ENCODE measurements around the gene CCDC171. TPM values are rescaled to one million over a fixed set of nuclear protein-coding genes. Genes with fewer than 3 reads are reported as not detected.
"Not testable (repeated sequence)": the region's sequence is repeated elsewhere in the genome, so short reads cannot be mapped to it uniquely, and the experiment has no call there.

CCDC171 gene
- total RNA-seq: under 1 TPM; 0.63 to 0.73 (median 0.71) TPM

DNA sequence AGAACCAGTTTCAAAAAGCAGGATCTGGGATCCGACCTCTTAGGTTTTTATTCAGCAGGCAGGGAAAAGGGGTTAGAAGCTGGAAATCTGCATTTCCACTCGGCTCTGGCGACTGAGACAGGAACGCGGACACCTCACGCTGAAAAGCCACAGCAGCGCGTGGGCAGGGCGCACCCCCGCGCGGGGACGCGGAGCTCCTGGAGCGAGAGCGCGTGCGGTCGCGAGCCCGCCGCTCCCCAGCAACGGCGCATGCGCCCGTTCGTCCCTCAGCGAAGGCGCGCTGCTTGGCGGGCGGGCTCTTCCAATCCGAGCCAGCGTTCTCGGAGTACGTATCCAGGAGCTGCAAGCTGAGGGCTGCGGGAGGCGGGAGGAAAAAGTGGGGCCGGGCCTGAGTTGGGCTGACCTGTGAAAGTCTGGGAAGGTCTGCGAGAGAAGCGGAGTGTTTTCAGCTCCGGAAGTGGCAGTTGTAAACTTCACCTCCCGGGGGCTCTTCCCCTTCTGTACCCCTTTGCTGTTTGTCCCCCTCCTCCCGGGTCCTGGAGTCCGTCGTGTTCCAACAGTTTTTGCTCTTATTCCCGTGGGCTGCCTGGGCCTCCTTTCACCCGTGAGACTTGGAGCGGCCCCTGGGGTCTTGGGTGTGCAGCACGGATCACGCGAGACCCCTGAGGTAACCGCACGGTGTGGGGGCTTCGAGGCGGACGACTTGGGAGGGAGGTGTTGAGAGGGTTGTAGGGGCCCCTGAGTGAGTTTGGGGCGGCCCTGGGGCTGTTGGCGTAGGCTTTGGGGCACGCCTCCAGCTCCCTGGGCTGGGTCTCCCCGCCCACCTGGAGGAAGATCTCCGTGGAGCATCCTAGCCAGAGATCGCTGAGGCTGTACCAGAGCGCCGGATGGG is at the start of gene CCDC171:
Gene CCDC171, plus strand, starts transcription at position 408 of the 892 bp plus-strand sequence. CDS start 11,046 bp downstream, outside the sequence.
- DNase-seq (peak; percentile 82), ATAC-seq (peak; percentile 92 to 94)
- H3K9me3 Mint-ChIP-seq: no peaks in the 10 kb centered on the region
- no peaks in the 10 kb centered on the region for H3K36me3 Mint-ChIP-seq (ENCODE audit: insufficient read depth)
- peak within 1 kb of the TSS; percentile 89 for H3K4me3 Mint-ChIP-seq
- H3K4me1 Mint-ChIP-seq (ENCODE audit: low read depth): peaks cover 9% of the 10 kb centered on the region
- H3K27me3 Mint-ChIP-seq (ENCODE audit: low read depth): no peaks in the 10 kb centered on the region

DNA sequence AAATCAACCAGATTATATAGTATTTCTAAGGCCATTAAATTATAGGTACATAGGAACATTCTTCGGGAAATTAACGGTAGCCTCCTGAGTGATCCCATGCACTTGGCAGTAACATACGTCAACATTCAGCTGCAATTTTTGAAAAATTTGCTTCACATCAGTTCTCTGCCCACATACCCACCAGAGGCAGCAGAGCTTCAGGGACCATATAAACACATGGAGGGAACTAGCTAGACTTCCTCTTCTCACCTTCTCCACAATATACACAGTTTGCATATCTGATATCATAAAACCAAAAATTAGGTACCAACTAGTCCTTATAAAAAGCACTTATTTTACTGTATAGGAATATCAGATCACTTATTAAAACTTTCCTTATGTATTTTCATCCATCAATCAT is 46.9 kb upstream of the CCDC171 start:
- no peaks in the 10 kb centered on the region for H3K9me3 Mint-ChIP-seq
- H3K4me1 Mint-ChIP-seq (ENCODE audit: low read depth): peaks cover 58% of the 10 kb centered on the region
- peaks cover 33% of the 10 kb centered on the region for H3K36me3 Mint-ChIP-seq (ENCODE audit: insufficient read depth)
- no peaks in the 10 kb centered on the region for H3K27me3 Mint-ChIP-seq (ENCODE audit: low read depth)
- ATAC-seq (no peak), DNase-seq (no peak)
- no peak overlapping the region for H3K4me3 Mint-ChIP-seq

DNA sequence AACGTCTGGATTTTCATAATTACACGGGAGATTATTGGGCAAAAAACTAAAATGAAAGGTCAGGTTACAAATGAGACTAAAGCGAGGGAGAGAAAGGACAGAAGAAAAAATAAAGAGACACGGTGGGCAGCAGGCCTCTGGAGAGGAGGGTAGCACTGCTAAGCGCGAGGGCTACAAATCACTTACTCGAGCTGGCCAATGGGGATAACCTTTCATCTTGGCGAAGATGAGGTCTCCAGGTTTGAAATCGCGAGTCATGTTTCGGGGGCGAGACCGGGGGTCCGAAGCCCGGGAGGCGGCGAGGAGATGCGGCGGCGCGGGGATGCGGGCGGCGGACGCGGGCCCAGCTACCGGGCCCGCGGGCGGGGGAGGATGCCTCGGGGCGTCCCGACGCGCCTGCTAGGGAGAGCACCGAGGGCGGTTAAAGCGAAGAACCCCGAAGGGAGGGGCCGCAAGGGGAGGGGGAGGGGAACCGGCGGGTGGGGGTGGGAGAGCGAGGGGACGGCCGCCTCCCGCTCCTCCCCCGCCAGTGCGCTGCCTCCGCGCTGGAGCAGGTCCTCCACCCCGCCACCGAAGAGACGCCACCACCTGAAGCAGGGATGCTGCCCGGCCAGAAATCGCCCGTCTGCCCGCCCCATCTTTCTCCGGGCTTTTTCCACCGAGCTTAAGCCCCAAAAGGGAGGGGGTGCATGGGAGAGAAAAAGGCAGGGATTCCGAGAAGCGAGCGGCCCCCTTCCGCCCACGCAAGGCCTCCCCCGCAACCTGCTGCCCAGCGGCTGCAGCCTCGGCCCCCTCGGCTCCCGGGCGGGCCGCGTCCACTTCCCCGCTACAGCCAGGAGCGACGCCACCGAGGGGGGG is 42.7 kb upstream of the CCDC171 start:
- peak; percentile 58 to 61 for ATAC-seq
- no peaks in the 10 kb centered on the region for H3K9me3 Mint-ChIP-seq
- H3K27me3 Mint-ChIP-seq (ENCODE audit: low read depth): no peaks in the 10 kb centered on the region
- peak; percentile 59 for DNase-seq
- peak overlapping the region; percentile 91 for H3K4me3 Mint-ChIP-seq
- H3K4me1 Mint-ChIP-seq (ENCODE audit: low read depth): peaks cover 54% of the 10 kb centered on the region
- peaks cover 16% of the 10 kb centered on the region for H3K36me3 Mint-ChIP-seq (ENCODE audit: insufficient read depth)

DNA sequence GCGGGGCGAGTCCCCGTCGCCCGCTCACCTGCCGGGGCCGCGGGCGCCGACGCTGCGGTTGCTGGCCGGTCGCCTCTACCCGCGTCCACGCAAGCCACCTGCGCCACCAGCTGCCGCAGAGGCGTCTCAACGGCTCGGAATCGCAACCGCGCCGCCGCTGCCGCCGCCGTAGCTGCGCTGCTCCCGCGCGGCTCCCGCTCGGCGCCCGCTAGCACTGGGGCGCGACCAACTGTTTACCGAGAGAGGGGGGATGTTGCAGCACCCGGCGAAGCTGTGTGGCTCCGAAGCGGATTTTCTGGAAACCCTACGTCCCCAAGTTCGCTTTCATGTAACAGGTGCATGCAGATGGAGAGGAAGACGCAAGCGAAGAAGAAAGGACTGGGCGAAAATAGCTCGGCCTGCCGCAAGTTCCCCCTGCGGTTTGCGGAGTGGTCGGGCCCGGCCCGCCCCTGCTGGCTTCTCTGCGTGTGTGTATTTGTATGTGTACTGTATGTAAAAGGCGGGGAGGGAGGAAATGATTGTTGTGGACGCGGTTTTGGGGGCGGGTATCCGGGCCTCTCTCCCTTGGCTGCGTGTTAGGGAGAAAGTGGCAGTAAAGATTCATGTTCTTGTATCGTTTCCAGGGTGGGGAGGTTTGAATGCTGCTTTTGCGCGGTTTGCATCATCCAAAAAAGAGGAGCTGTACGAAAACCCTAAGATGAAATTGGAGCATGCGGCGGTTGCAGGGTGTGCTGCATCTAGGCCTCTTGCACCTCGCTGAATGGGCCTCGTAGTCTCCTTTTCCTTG is 41.9 kb upstream of the CCDC171 start, which contains the start of gene PSIP1:
Gene PSIP1, minus strand, starts transcription at position 182 of the 787 bp plus-strand sequence. CDS start 782 bp downstream, outside the sequence.
- Mint-ChIP-seq H3K27me3 (ENCODE audit: low read depth) (no peaks in the 10 kb centered on the region), H3K4me1 (ENCODE audit: low read depth) (peaks cover 49% of the 10 kb centered on the region), H3K4me3 (peak within 1 kb of the TSS; percentile 91), H3K36me3 (ENCODE audit: insufficient read depth) (peaks cover 13% of the 10 kb centered on the region), H3K9me3 (no peaks in the 10 kb centered on the region)
- peak; percentile 84 to 86 for ATAC-seq
- DNase-seq: peak; percentile 75

DNA sequence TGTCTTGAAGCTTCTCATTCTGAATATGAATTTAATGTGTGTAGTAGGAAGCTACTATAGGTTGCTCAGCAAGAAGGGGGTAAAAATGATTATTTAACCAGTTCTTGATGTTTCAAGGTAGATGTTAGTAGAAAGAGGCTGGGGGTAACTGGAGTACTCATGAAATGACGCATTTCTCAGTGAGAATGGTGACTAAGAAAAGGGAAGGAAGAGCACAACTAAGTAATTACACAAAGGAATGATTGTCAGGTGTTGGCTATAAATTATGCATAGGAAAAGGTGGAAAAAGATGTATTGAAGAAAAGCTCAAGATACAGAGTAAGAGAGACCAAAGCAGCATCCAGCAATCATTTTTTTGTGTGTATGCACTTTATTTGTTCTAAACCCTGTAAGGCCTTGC is 40.6 kb upstream of the CCDC171 start:
- H3K4me1 Mint-ChIP-seq (ENCODE audit: low read depth): peaks cover 39% of the 10 kb centered on the region
- H3K9me3 Mint-ChIP-seq: no peaks in the 10 kb centered on the region
- no peak for DNase-seq
- H3K4me3 Mint-ChIP-seq: peak overlapping the region; percentile 17
- H3K36me3 Mint-ChIP-seq (ENCODE audit: insufficient read depth): peaks cover 5% of the 10 kb centered on the region
- H3K27me3 Mint-ChIP-seq (ENCODE audit: low read depth): no peaks in the 10 kb centered on the region
- no peak for ATAC-seq

DNA sequence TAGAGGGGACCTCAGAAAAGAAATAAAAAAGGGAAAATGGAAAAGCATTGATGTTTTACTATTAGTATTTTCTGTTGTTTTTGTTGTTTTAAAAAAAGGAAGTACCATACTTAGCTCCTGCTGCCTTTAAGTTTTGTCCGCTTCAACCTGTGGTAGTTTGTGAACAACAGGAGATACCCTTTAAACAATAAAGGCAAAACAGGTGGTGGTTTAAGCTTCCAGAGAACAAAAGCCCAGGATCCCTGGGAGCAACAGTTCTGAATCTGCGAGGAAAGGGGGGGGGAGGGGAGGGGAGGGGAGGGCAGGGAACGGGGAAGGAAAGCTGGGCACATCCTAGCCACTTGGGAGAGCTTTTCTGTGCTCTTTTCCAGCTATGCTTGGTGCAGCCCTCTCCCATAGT is 40.0 kb upstream of the CCDC171 start:
- H3K9me3 Mint-ChIP-seq: no peaks in the 10 kb centered on the region
- H3K4me1 Mint-ChIP-seq (ENCODE audit: low read depth): peaks cover 35% of the 10 kb centered on the region
- DNase-seq (no peak), ATAC-seq (no peak)
- H3K36me3 Mint-ChIP-seq (ENCODE audit: insufficient read depth): peaks cover 5% of the 10 kb centered on the region
- H3K27me3 Mint-ChIP-seq (ENCODE audit: low read depth): no peaks in the 10 kb centered on the region
- H3K4me3 Mint-ChIP-seq: no peak overlapping the region

DNA sequence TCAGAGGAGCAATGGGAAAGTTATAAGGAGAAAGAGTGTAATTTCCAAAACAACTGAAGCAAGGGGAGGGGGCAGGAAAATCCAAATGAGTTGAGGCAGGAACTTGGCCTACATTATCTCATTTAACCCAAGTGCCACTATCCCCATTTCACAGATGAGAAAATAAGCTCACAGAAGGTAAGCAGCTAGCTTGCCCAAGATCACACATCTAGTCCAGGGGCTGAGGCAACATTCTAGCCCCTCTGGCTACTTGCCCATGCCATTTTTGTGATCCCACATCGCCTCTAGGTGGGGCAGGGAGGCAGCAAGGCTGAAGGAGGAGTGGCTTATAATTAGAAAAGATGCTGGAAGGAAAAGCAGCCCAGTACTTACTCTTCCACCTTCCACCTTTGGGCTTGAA is 39.5 kb upstream of the CCDC171 start:
- H3K4me3 Mint-ChIP-seq: no peak overlapping the region
- DNase-seq: no peak
- no peak for ATAC-seq
- H3K36me3 Mint-ChIP-seq (ENCODE audit: insufficient read depth): peaks cover 5% of the 10 kb centered on the region
- no peaks in the 10 kb centered on the region for H3K27me3 Mint-ChIP-seq (ENCODE audit: low read depth)
- peaks cover 31% of the 10 kb centered on the region for H3K4me1 Mint-ChIP-seq (ENCODE audit: low read depth)
- no peaks in the 10 kb centered on the region for H3K9me3 Mint-ChIP-seq

DNA sequence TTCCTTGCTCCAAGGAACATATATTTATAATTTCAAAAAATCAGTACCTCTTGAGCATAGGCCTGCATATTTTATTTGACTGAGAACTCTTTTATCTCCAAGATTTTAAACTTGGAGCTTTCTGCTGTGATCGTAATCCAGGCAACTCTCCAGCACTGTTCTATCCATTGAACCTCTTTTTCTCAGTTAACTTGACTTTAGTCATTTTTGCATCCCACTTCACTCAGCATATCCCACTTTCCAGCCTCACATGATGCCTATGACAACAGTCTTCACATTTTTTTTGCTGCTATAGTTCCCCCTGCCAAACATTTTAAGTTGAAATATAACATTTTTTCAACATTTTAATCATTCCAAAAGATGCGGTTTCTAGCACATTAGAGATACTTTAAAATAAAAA is 33.0 kb upstream of the CCDC171 start:
- H3K4me1 Mint-ChIP-seq (ENCODE audit: low read depth): no peaks in the 10 kb centered on the region
- DNase-seq (no peak), ATAC-seq (no peak)
- H3K27me3 Mint-ChIP-seq (ENCODE audit: low read depth): peaks cover 2% of the 10 kb centered on the region
- no peaks in the 10 kb centered on the region for H3K36me3 Mint-ChIP-seq (ENCODE audit: insufficient read depth)
- H3K9me3 Mint-ChIP-seq: no peaks in the 10 kb centered on the region
- H3K4me3 Mint-ChIP-seq: no peak overlapping the region

DNA sequence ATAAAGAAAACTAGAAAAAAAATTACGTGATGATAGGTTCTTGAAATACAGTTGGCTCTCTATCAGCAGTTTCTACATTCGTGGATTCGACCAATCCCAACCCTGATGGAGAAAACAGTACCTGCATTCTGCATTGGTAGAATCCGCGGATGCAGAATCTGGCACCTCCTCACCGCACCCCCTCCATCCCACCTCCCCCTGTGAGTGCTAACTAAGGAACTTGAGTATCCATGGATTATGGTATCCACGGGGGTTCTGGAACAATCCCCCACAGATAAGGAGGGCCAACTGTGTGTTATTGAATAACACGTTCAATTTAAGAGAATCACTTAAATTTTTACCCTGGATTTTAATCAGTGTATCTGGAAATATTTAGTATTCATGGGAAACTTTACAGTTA is 31.6 kb upstream of the CCDC171 start:
- Mint-ChIP-seq H3K4me3 (no peak overlapping the region), H3K9me3 (no peaks in the 10 kb centered on the region), H3K27me3 (ENCODE audit: low read depth) (peaks cover 2% of the 10 kb centered on the region), H3K4me1 (ENCODE audit: low read depth) (no peaks in the 10 kb centered on the region), H3K36me3 (ENCODE audit: insufficient read depth) (no peaks in the 10 kb centered on the region)
- ATAC-seq (no peak), DNase-seq (no peak)

DNA sequence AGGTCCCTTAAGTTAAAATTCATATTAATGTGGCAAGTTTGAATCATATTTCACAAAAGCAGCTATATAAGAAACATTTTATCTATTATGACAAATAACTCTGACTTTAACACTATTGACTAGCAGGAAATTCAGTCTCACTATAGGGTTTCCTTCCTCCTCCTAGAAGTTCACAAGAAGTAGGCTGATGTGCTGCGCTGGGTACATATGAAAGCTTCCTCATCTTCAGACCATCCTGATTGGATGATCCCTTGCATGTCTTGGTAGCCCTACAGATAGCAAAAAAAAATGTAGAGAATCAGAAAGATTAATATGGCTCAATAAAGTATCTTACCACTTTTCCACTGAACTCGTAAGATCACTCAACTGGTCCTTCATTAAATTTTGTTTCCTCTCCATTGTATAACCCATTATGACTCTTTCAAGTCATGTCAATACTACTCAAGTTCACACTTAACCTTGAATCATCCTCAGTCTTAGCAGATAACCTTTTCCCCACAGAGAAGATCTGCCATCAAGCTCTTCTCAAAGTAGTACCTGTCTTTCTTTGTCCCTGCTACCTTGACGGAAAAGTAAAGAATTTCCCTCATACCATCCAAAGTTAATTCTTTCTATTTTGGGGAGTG is 30.6 kb upstream of the CCDC171 start:
- H3K4me3 Mint-ChIP-seq: no peak overlapping the region
- ATAC-seq (peak in 1 of 2 donors; percentile 59), DNase-seq (no peak)
- no peaks in the 10 kb centered on the region for H3K4me1 Mint-ChIP-seq (ENCODE audit: low read depth)
- H3K36me3 Mint-ChIP-seq (ENCODE audit: insufficient read depth): no peaks in the 10 kb centered on the region
- H3K9me3 Mint-ChIP-seq: no peaks in the 10 kb centered on the region
- peaks cover 2% of the 10 kb centered on the region for H3K27me3 Mint-ChIP-seq (ENCODE audit: low read depth)

DNA sequence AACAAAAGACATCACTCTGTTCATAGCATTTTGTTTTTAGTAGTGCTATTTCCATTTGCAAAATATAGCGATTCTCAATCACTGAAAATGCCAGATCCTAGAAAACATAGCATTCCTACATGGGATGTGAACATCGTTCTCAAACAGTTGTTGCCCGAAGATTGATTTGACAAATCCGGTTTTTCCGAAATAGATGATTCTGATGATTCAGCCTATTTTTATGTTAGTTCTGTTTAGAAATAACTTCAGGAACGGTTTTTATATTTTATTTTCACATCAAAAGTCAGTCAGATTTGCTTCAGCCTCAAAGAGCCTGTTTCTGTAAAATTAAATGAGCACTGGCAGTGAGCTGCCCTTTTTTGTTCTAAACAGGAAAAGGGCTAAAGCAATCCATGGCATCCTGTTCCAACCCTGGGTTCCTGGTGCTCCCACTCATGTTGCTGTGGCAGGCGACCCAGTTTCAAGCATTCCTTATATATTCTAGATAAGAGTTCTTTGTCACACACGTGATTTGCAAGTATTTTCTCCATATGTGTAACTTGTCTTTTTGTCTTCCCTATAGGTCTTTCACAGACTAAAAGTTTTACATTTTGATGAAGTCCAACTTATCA is 27.9 kb upstream of the CCDC171 start:
- Mint-ChIP-seq H3K4me3 (no peak overlapping the region), H3K36me3 (ENCODE audit: insufficient read depth) (no peaks in the 10 kb centered on the region), H3K4me1 (ENCODE audit: low read depth) (no peaks in the 10 kb centered on the region), H3K9me3 (no peaks in the 10 kb centered on the region), H3K27me3 (ENCODE audit: low read depth) (no peaks in the 10 kb centered on the region)
- no peak for DNase-seq
- no peak for ATAC-seq

DNA sequence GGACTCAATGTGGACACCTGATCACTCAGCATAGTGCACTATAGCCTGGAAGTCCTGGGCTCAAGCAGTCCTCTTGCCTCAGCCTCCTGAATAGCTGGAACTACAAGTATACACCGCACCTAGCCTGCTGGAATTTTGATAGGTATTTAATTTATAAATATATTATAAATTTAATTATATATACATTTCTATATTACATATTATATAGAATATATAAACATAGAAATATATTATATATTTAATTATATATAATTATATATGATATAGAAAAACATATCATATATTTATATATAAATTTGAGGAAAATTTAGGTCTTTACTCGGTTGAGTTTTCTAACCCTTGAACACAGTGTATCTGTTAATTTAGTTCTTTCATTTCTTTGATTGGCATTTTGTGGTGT is 26.9 kb upstream of the CCDC171 start:
- Mint-ChIP-seq H3K36me3 (ENCODE audit: insufficient read depth) (no peaks in the 10 kb centered on the region), H3K27me3 (ENCODE audit: low read depth) (no peaks in the 10 kb centered on the region), H3K4me3 (no peak overlapping the region), H3K4me1 (ENCODE audit: low read depth) (no peaks in the 10 kb centered on the region), H3K9me3 (no peaks in the 10 kb centered on the region)
- no peak for ATAC-seq
- DNase-seq: no peak

DNA sequence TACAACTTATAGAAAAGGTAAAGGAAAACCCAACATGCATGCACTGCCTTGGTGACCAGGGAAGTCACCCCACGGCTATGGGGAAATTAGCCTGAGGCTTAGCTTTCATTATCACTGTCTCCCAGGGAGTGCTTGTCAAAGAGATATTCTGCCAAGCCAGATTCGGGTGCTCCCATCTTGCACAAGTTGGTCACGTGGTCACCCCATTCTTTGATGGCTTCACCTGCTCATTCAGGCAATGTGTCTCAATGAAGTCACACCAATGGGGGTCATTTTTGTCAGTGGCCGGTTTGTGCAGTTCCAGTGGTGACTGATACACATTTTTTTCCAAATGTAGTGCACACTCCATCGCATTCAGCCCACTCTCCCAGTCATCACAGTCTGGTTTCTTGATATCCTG is 25.8 kb upstream of the CCDC171 start:
- not testable (repeated sequence) for H3K36me3 Mint-ChIP-seq (ENCODE audit: insufficient read depth); H3K27me3 Mint-ChIP-seq (ENCODE audit: low read depth); DNase-seq; H3K4me3 Mint-ChIP-seq; ATAC-seq; H3K9me3 Mint-ChIP-seq; H3K4me1 Mint-ChIP-seq (ENCODE audit: low read depth)
